Testis (tissue), 2 donors: ENCODE measurements around the gene CFAP53.

Source experiments
- POLR2A ChIP-seq: fragments of 450-650 bp; IDR thresholded peaks from one replicate; pipeline ENCODE4 v1.6.1; 2017; ENCODE audit warnings: antibody characterized with exemption, mild to moderate bottlenecking, moderate library complexity
- TF ChIP-seq, protein P1 (sequence below), 3 experiments: fragments of 450-650 bp in 2 of 3; fragments of 200-600 bp in 1 of 3; sonication (generic) in 1 of 3; IDR thresholded peaks; one replicate each; pipeline ENCODE4 v1.5.1; 2016 to 2019; ENCODE audit warnings: antibody characterized with exemption in 3 of 3, mild to moderate bottlenecking in 2 of 3, moderate library complexity in 1 of 3

- TF ChIP-seq, protein P1, sequence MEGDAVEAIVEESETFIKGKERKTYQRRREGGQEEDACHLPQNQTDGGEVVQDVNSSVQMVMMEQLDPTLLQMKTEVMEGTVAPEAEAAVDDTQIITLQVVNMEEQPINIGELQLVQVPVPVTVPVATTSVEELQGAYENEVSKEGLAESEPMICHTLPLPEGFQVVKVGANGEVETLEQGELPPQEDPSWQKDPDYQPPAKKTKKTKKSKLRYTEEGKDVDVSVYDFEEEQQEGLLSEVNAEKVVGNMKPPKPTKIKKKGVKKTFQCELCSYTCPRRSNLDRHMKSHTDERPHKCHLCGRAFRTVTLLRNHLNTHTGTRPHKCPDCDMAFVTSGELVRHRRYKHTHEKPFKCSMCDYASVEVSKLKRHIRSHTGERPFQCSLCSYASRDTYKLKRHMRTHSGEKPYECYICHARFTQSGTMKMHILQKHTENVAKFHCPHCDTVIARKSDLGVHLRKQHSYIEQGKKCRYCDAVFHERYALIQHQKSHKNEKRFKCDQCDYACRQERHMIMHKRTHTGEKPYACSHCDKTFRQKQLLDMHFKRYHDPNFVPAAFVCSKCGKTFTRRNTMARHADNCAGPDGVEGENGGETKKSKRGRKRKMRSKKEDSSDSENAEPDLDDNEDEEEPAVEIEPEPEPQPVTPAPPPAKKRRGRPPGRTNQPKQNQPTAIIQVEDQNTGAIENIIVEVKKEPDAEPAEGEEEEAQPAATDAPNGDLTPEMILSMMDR (IDR thresholded peaks at IDR 0.05): no peak
- TF ChIP-seq POLR2A: no peak
Observed at GRCh38 chr18:50284255-50284885, 18.1 kb upstream of the CFAP53 start.
